RWPE2 (cell line): ENCODE measurements around the gene SH3YL1.

Experiments used
- ATAC-seq: fragments of 200-7000 bp; cut with Tn5 transposase; 3 replicates; pipeline ENCODE4 v1.9.1; 2021; ENCODE audit warnings: low read depth
- DNase-seq: peaks from one replicate; pipeline ENCODE4 v3.0.0-alpha.2; 2020; ENCODE audit warnings: low spot score
- H3K27ac ChIP-seq: fragments of 450-650 bp; 2 replicates; pipeline ENCODE4 v1.5.1; 2017; ENCODE audit warnings: mild to moderate bottlenecking; ENCODE audit not compliant: poor library complexity, severe bottlenecking
- H3K27me3 ChIP-seq: fragments of 250-450 bp; sonication (Bioruptor Pico); 2 replicates; pipeline ENCODE4 v1.5.1; 2021; ENCODE audit warnings: mild to moderate bottlenecking, moderate library complexity; ENCODE audit not compliant: insufficient read depth, poor library complexity, severe bottlenecking
- H3K36me3 ChIP-seq: fragments of 250-450 bp; sonication (Bioruptor Pico); 2 replicates; pipeline ENCODE4 v1.5.1; 2020; ENCODE audit warnings: low read depth, mild to moderate bottlenecking, moderate library complexity
- H3K4me1 ChIP-seq: fragments of 250-450 bp; sonication (Bioruptor Pico); 2 replicates; pipeline ENCODE4 v1.5.1; 2021; ENCODE audit warnings: mild to moderate bottlenecking, moderate library complexity; ENCODE audit not compliant: insufficient read depth, poor library complexity, severe bottlenecking
- H3K4me3 ChIP-seq: fragments of 250-450 bp; sonication (Bioruptor Pico); 2 replicates; pipeline ENCODE4 v1.5.1; 2021; ENCODE audit warnings: mild to moderate bottlenecking, moderate library complexity; ENCODE audit not compliant: severe bottlenecking
- H3K9me3 ChIP-seq: fragments of 250-450 bp; sonication (Bioruptor Pico); 2 replicates; pipeline ENCODE4 v1.5.1; 2021; ENCODE audit warnings: mild to moderate bottlenecking, moderate library complexity; ENCODE audit not compliant: severe bottlenecking
- CTCF ChIP-seq: fragments of 450-650 bp; IDR thresholded peaks from one replicate; pipeline ENCODE4 v1.5.1; 2017; ENCODE audit warnings: mild to moderate bottlenecking, moderate library complexity; ENCODE audit not compliant: poor library complexity, severe bottlenecking

Gene SH3YL1

GRCh38 chr2:288758-289361 is 25.0 kb upstream of the SH3YL1 start:
- DNase-seq, result no peak
- no peaks in the 10 kb centered on the region for H3K9me3 ChIP-seq
- H3K4me1 ChIP-seq, result peaks cover 6% of the 10 kb centered on the region
- peak overlapping the region; percentile 34 for H3K4me3 ChIP-seq
- ATAC-seq, result no peak
- H3K27me3 ChIP-seq, result peaks cover 29% of the 10 kb centered on the region
- H3K27ac ChIP-seq, result no peak overlapping the region
- H3K36me3 ChIP-seq, result no peaks in the 10 kb centered on the region
- TF ChIP-seq CTCF, result no peak

GRCh38 chr2:287911-288757 is 24.3 kb upstream of the SH3YL1 start, which contains the start of gene ALKAL2:
TSS of gene ALKAL2 (minus strand) at chr2:288091. CDS start at chr2:287835, 256 bp downstream.
- TF ChIP-seq CTCF, result no peak
- ATAC-seq (no peak), DNase-seq (no peak)
- H3K9me3 ChIP-seq, result no peaks in the 10 kb centered on the region
- H3K36me3 ChIP-seq, result no peaks in the 10 kb centered on the region
- H3K4me3 ChIP-seq, result peak within 1 kb of the TSS; percentile 3
- peaks cover 29% of the 10 kb centered on the region for H3K27me3 ChIP-seq
- H3K4me1 ChIP-seq, result peaks cover 6% of the 10 kb centered on the region
- H3K27ac ChIP-seq, result no peak within 1 kb of the TSS

GRCh38 chr2:287471-287885 is 23.6 kb upstream of the SH3YL1 start:
- Histone ChIP-seq H3K27ac (no peak overlapping the region), H3K36me3 (no peaks in the 10 kb centered on the region), H3K4me3 (no peak overlapping the region), H3K9me3 (no peaks in the 10 kb centered on the region), H3K27me3 (peaks cover 29% of the 10 kb centered on the region), H3K4me1 (peaks cover 6% of the 10 kb centered on the region)
- ATAC-seq (no peak), DNase-seq (no peak)
- TF ChIP-seq CTCF, result no peak

- H3K27me3 ChIP-seq, result peaks cover 29% of the 10 kb centered on the region
- no peak for TF ChIP-seq CTCF
- DNase-seq (no peak), ATAC-seq (no peak)
- no peaks in the 10 kb centered on the region for H3K36me3 ChIP-seq
- H3K4me3 ChIP-seq, result no peak overlapping the region
- H3K27ac ChIP-seq, result no peak overlapping the region
- H3K4me1 ChIP-seq, result peaks cover 6% of the 10 kb centered on the region
- H3K9me3 ChIP-seq, result no peaks in the 10 kb centered on the region
Observed at GRCh38 chr2:286774-287392, 23.1 kb upstream of the SH3YL1 start.
